ENCODE data around the gene KRTAP1-4.

- TF ChIP-seq RAD21 (IDR thresholded peaks at IDR 0.05; ENCODE audit: low read depth) = no peak
- no peak for TF ChIP-seq EGR1 (IDR thresholded peaks at IDR 0.05)
- TF ChIP-seq CREB1 (IDR thresholded peaks at IDR 0.05; ENCODE audit: low read depth) = no peak
Measured at GRCh38 chr17:41037853-41038350, 7.9 kb upstream of the KRTAP1-4 start.
